ENCODE measurements around the gene WBP4. TPM values are rescaled to one million over a fixed set of nuclear protein-coding genes. Genes with fewer than 3 reads are reported as not detected.

The WBP4 gene
- polyA plus RNA-seq, 3 donors: 2.8 to 3.8 (median 3.7) TPM

GRCh38 chr13:41058295-41059070 lies 2.8 kb upstream of the WBP4 start:
- Histone ChIP-seq H3K27ac (ENCODE audit: low read depth in 1 of 2, low read length in 2 of 2) (no peak overlapping the region), H3K4me3 (replicated peaks in 1 of 3; ENCODE audit: low read depth in 2 of 3, low read length in 3 of 3) (peak overlapping the region in 1 of 3 experiments; percentile 99), H4K20me1 (ENCODE audit: insufficient read depth, low read length) (peaks cover 58% of the 10 kb centered on the region), H3K4me1 (ENCODE audit: control insufficient read depth in 1 of 2, insufficient read depth in 2 of 2, low read length in 2 of 2) (peaks cover 38 to 68% of the 10 kb centered on the region in 2 donors), H3K79me2 (ENCODE audit: insufficient read depth, low read length) (peaks cover 95% of the 10 kb centered on the region), H3K4me2 (replicated peaks; ENCODE audit: extremely low read depth, low read length, poor library complexity, severe bottlenecking) (peak overlapping the region; percentile 87), H3K9me3 (replicated peaks in 1 of 2; ENCODE audit: control insufficient read depth in 1 of 2, insufficient read depth in 1 of 2, low read length in 2 of 2) (no peaks in the 10 kb centered on the region), H3K9ac (ENCODE audit: insufficient read depth, low read length, poor library complexity, severe bottlenecking) (no peak overlapping the region), H2AFZ (ENCODE audit: insufficient read depth, low read depth, low read length, poor library complexity, severe bottlenecking) (no peak overlapping the region), H3K36me3 (replicated peaks in 1 of 2; ENCODE audit: control insufficient read depth in 1 of 2, insufficient read depth in 2 of 2, low read length in 2 of 2) (no peaks in the 10 kb centered on the region), H3K27me3 (ENCODE audit: control insufficient read depth in 2 of 2, insufficient read depth in 2 of 2, low read length in 2 of 2) (no peaks in the 10 kb centered on the region)
- Mint-ChIP-seq H3K9me3 (peaks cover 0 to 2% (median 0%) of the 10 kb centered on the region in 7 donors), H3K27me3 (ENCODE audit: low read depth in 3 of 3) (peaks cover 0 to 4% (median 3%) of the 10 kb centered on the region in 3 donors), H3K4me1 (peaks cover 59% of the 10 kb centered on the region), H3K27ac (peak overlapping the region in 4 of 7 donors; percentile 62 to 100 (median 81)), H3K4me3 (peak overlapping the region; percentile 2 to 98), H3K36me3 (peaks cover 8 to 16% of the 10 kb centered on the region in 2 donors)
- no peak for DNase-seq
- 93% methylated on average over 12 of the region's 18 CpGs for WGBS (ENCODE audit: insufficient coverage)
- intact Hi-C loops (cut with micrococcal nuclease): loop anchor here in 1 of 2 donors (10.0 kb wide), 1 partner anchor 54 kb away; no protein-coding TSS in a partner anchor
- TF ChIP-seq CTCF (IDR thresholded peaks at IDR 0.05): no peak

GRCh38 chr13:41059456-41060081 lies 1.7 kb upstream of the WBP4 start:
- Histone ChIP-seq H4K20me1 (ENCODE audit: insufficient read depth, low read length) (peaks cover 55% of the 10 kb centered on the region), H3K9ac (ENCODE audit: insufficient read depth, low read length, poor library complexity, severe bottlenecking) (peak overlapping the region; percentile 95), H3K36me3 (replicated peaks in 1 of 2; ENCODE audit: control insufficient read depth in 1 of 2, insufficient read depth in 2 of 2, low read length in 2 of 2) (peaks cover 4 to 8% of the 10 kb centered on the region in 2 donors), H3K4me1 (ENCODE audit: control insufficient read depth in 1 of 2, insufficient read depth in 2 of 2, low read length in 2 of 2) (peaks cover 29 to 57% of the 10 kb centered on the region in 2 donors), H3K4me3 (replicated peaks in 1 of 3; ENCODE audit: low read depth in 2 of 3, low read length in 3 of 3) (peak overlapping the region; percentile 57 to 99 (median 82)), H3K9me3 (replicated peaks in 1 of 2; ENCODE audit: control insufficient read depth in 1 of 2, insufficient read depth in 1 of 2, low read length in 2 of 2) (no peaks in the 10 kb centered on the region), H2AFZ (ENCODE audit: insufficient read depth, low read depth, low read length, poor library complexity, severe bottlenecking) (peak overlapping the region; percentile 89), H3K27me3 (ENCODE audit: control insufficient read depth in 2 of 2, insufficient read depth in 2 of 2, low read length in 2 of 2) (no peaks in the 10 kb centered on the region), H3K79me2 (ENCODE audit: insufficient read depth, low read length) (peaks cover 95% of the 10 kb centered on the region), H3K4me2 (replicated peaks; ENCODE audit: extremely low read depth, low read length, poor library complexity, severe bottlenecking) (peak overlapping the region; percentile 87), H3K27ac (ENCODE audit: low read depth in 1 of 2, low read length in 2 of 2) (peak overlapping the region; percentile 96)
- intact Hi-C loops (cut with micrococcal nuclease): loop anchor here (2.0 to 10.0 kb wide), 6 partner anchors 41 to 275 kb away; partner anchors contain the start of genes ELF1 (in 1 of the 2), KBTBD6 (in 1 of the 2) and SLC25A15 (in 1 of the 2)
- no peak for DNase-seq
- TF ChIP-seq CTCF (IDR thresholded peaks at IDR 0.05): no peak
- Mint-ChIP-seq H3K27ac (peak overlapping the region; percentile 98 to 100 (median 100)), H3K36me3 (peaks cover 13 to 21% of the 10 kb centered on the region in 2 donors), H3K4me1 (peaks cover 48% of the 10 kb centered on the region), H3K9me3 (peaks cover 0 to 2% (median 0%) of the 10 kb centered on the region in 7 donors), H3K4me3 (peak overlapping the region; percentile 98 to 100), H3K27me3 (ENCODE audit: low read depth in 3 of 3) (peaks cover 0 to 4% (median 3%) of the 10 kb centered on the region in 3 donors)
- WGBS (ENCODE audit: insufficient coverage): 2% methylated on average over 9 of the region's 15 CpGs
